Adrenal gland (tissue), 12 donors: ENCODE data around the gene MMD. TPM values are rescaled to one million over a fixed set of nuclear protein-coding genes. Genes with fewer than 3 reads are reported as not detected.
"Not testable (repeated sequence)": the region's sequence is repeated elsewhere in the genome, so short reads cannot be mapped to it uniquely, and the experiment has no call there.

Experiments used
- DNase-seq, 7 donors: peaks; one replicate each; pipeline ENCODE4 v3.0.0-alpha.2; 2019 to 2020
- H3K27ac ChIP-seq, 5 donors: fragments of 200-600 bp; sonication (generic) in 4 of 5; 1 replicate in 3 of 5; 2 replicates in 2 of 5; pipeline versions ENCODE4 v1.5.1 to v1.8.0; 2016 to 2020; ENCODE audit warnings: mild to moderate bottlenecking in 1 of 5
- H3K27me3 ChIP-seq: fragments of 200-600 bp; 2 replicates; pipeline ENCODE4 v1.8.0; 2021
- H3K36me3 ChIP-seq, 2 donors: fragments of 200-600 bp; replicated peaks in 1 of 2; 1 replicate in 1 of 2; 2 replicates in 1 of 2; pipeline versions ENCODE4 v1.5.1 to v1.8.0; 2018 to 2022
- H3K4me1 ChIP-seq, 2 donors: fragments of 200-600 bp; replicated peaks in 1 of 2; 1 replicate in 1 of 2; 2 replicates in 1 of 2; pipeline versions ENCODE4 v1.5.1 to v1.8.0; 2018 to 2021
- H3K4me3 ChIP-seq, 4 donors: fragments of 200-600 bp; sonication (generic) in 3 of 4; one replicate each; pipeline ENCODE4 v1.5.1; 2016 to 2018
- H3K9me3 ChIP-seq, 3 donors: fragments of 200-600 bp; sonication (generic) in 1 of 3; replicated peaks in 1 of 3; 1 replicate in 2 of 3; 2 replicates in 1 of 3; pipeline versions ENCODE4 v1.5.1 to v1.8.0; 2016 to 2021
- CTCF ChIP-seq, 6 experiments: fragments of 450-650 bp in 4 of 6; fragments of 200-600 bp in 2 of 6; sonication (generic) in 1 of 6; IDR thresholded peaks; 1 replicate in 5 of 6; 2 replicates in 1 of 6; pipeline versions ENCODE4 v1.5.1 to v1.8.0; 2016 to 2021; ENCODE audit warnings: antibody characterized with exemption in 6 of 6, mild to moderate bottlenecking in 2 of 6, moderate library complexity in 1 of 6
- POLR2A ChIP-seq, 2 donors: fragments of 450-650 bp; IDR thresholded peaks; one replicate each; pipeline ENCODE4 v1.6.1; 2017; ENCODE audit warnings: antibody characterized with exemption in 2 of 2, mild to moderate bottlenecking in 2 of 2, moderate library complexity in 1 of 2
- WGBS, 4 donors: extraction: QIAGEN DNeasy Blood & Tissue Kit in 2 of 4; methylation state at CpG; one replicate each; pipeline versions ENCODE4 v1.1.5 to v1.1.7; 2013 to 2017; 5-methylcytosine and 5-hydroxymethylcytosine counted together
- intact Hi-C, 2 donors: fragments of 100-400 bp; cut with DNase I; formaldehyde crosslinking; loops; one replicate each; pipeline versions ENCODE4 v1.14.1 to v1.15.0; 2022 to 2023
- polyA plus RNA-seq, 3 donors: library from polyadenylated mRNA; stranded (reverse); fragments of 200-250 nt in 2 of 3; fragments of 350-450 nt in 1 of 3; fragmentation: Illumina TruSeq in 1 of 3; extraction: RNeasy Lipid Tissue Mini Kit (QIAGEN cat#74804) in 1 of 3; gene quantifications; one replicate each; pipeline ENCODE4 v1.2.3, GENCODE V29; 2013 to 2014
- total RNA-seq, 9 donors: library from RNA; depleted of rRNA in 4 of 9; stranded (reverse); fragments of >200 nt in 4 of 9; fragments of 120-200 nt in 1 of 9; fragmentation: NEBNext Ultra II Directional in 1 of 9; extraction: Animal tissue kit (Norgen Biotek cat#: 25700) in 1 of 9; gene quantifications; one replicate each; pipeline versions ENCODE4 v1.1.0 to v1.2.4, GENCODE V29; 2013 to 2023
- donor health status: healthy with polysubstance abuse.
- donor health status: Bipolar disorder and iron deficiency.
- donor health status: DM: yes; HTN: yes; CAD: no.
- donor health status: DM: no; HTN: no; CAD: no.
- donor health status: DM: no; HTN: no; CAD: no.
- donor health status: DM: yes; HTN: yes; CAD: no.

MMD gene
- total and polyA plus RNA-seq, 12 donors = 6.2 to 27.6 (median 14.6) TPM

DNA sequence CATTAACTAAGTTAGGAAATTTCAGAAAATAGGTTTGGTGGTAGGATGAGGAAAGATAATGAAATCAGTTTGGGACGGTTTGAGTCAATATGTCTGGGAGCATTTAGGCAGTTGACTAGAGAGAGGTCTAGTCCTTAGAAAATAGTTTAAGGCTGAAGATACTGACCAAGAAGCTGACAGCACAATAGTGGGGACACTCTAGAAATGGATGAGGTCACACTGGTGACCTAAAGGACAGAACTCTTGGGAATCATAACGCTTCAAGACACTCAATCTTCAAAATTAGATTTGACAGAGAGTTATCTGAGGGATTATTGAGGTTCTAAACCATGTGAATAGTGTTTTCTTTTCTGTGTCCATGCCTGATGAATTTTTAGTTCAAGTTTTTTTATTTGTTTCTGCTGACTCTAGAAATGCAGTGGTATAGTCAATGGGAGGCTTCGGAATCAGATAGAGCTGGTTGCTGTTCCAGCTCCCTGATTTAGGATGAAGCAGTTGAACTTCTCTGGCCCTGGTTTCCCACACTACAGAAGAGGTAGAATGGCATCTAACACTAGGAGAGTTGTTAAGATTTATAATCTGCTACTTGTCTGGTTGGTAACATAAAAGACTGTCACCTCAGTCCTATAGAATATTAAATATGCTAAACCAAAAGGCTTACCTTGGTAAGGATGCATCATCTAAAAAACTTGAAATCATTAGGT lies 29.7 kb downstream of the MMD start:
- intact Hi-C loops = no loop called here
- no peak for DNase-seq
- Histone ChIP-seq H3K4me3 (no peak overlapping the region), H3K27ac (no peak overlapping the region), H3K36me3 (peaks cover 0 to 8% of the 10 kb centered on the region in 2 donors), H3K27me3 (no peaks in the 10 kb centered on the region), H3K4me1 (peaks cover 0 to 9% of the 10 kb centered on the region in 2 donors), H3K9me3 (no peaks in the 10 kb centered on the region)
- WGBS, 4 donors = 81 to 93% (median 91%) methylated on average over 3 of the region's 3 CpGs
- no peak for TF ChIP-seq POLR2A (IDR thresholded peaks at IDR 0.05)
- no peak for TF ChIP-seq CTCF (IDR thresholded peaks at IDR 0.05)

GRCh38 chr17:55391244-55391757 lies 30.3 kb downstream of the MMD start:
- Histone ChIP-seq H3K36me3 (peaks cover 0 to 8% of the 10 kb centered on the region in 2 donors), H3K27ac (no peak overlapping the region), H3K9me3 (no peaks in the 10 kb centered on the region), H3K4me1 (peaks cover 0 to 10% of the 10 kb centered on the region in 2 donors), H3K27me3 (no peaks in the 10 kb centered on the region), H3K4me3 (no peak overlapping the region)
- intact Hi-C loops = no loop called here
- 90 to 98% (median 95%) methylated on average over 4 of the region's 4 CpGs for WGBS, 4 donors
- no peak for DNase-seq
- TF ChIP-seq POLR2A (IDR thresholded peaks at IDR 0.05) (no peak), CTCF (IDR thresholded peaks at IDR 0.05) (no peak)

DNA sequence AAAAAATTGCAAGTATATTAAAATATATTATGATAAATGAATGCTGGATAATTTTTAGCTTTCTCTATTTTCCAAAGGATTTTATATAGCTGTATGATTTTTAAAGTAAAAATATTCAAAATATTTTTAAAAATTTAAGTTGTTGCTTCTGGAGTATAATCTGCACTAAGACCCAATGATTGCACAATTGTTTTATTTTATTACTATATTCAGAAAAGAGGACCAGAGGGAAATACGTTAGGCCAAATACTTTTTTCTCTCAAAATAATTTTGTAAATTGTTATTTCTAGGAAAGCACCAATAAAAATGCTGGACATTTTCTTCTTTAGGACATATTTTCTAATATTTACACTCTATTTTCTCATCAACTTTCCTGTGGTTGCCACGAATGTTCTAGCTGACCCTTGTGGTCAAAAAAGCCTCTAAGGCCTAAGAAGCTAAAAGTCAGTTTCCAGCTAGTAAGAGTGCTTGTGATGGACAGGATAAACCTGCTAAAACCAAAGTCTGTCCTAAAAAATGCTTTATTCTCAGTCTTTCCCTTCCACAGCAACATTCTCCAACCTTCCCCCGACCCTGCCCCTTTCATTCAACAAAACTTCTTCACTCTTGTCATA lies 31.2 kb downstream of the MMD start:
- WGBS, 4 donors = 84 to 90% (median 87%) methylated on average over 3 of the region's 3 CpGs
- Histone ChIP-seq H3K36me3 (peaks cover 0 to 8% of the 10 kb centered on the region in 2 donors), H3K9me3 (no peaks in the 10 kb centered on the region), H3K4me1 (peaks cover under 1 to 8% of the 10 kb centered on the region in 2 donors), H3K4me3 (no peak overlapping the region), H3K27me3 (no peaks in the 10 kb centered on the region), H3K27ac (no peak overlapping the region)
- DNase-seq = no peak
- intact Hi-C loops = no loop called here
- no peak for TF ChIP-seq CTCF (IDR thresholded peaks at IDR 0.05)
- no peak for TF ChIP-seq POLR2A (IDR thresholded peaks at IDR 0.05)

GRCh38 chr17:55389715-55390114 lies 31.9 kb downstream of the MMD start:
- H3K4me3 ChIP-seq, H3K9me3 ChIP-seq, DNase-seq, intact Hi-C loops, H3K27ac ChIP-seq, H3K27me3 ChIP-seq, H3K36me3 ChIP-seq, H3K4me1 ChIP-seq: not testable (repeated sequence)
- WGBS, 4 donors = 79 to 90% (median 85%) methylated on average over 1 of the region's 1 CpG
